Neural progenitor cell (in vitro differentiated cells): Measurements from ENCODE around the gene ZNF385D. TPM values are rescaled to one million over a fixed set of nuclear protein-coding genes. Genes with fewer than 3 reads are reported as not detected.

Experiments
- DNase-seq: peaks from one replicate; pipeline ENCODE4 v3.0.0-alpha.2; 2016; ENCODE audit warnings: low spot score
- H2AFZ ChIP-seq: fragments of 200-600 bp; sonication (generic); replicated peaks from 2 replicates; pipeline ENCODE4 v1.6.1; 2016; ENCODE audit warnings: antibody characterized with exemption
- H3F3A ChIP-seq: fragments of 200-600 bp; sonication (generic); 2 replicates; pipeline ENCODE4 v1.6.1; 2016; ENCODE audit warnings: antibody characterized with exemption, low read depth
- H3K27ac ChIP-seq: fragments of 200-600 bp; sonication (generic); 2 replicates; pipeline ENCODE4 v1.5.1; 2016; ENCODE audit warnings: mild to moderate bottlenecking
- H3K27me3 ChIP-seq: fragments of 200-600 bp; sonication (generic); 2 replicates; pipeline ENCODE4 v1.6.1; 2016; ENCODE audit warnings: mild to moderate bottlenecking, moderate library complexity
- H3K36me3 ChIP-seq: fragments of 200-600 bp; sonication (generic); 2 replicates; pipeline ENCODE4 v1.5.1; 2016
- H3K4me1 ChIP-seq: fragments of 200-600 bp; sonication (generic); 2 replicates; pipeline ENCODE4 v1.6.1; 2016; ENCODE audit warnings: mixed run types
- H3K4me2 ChIP-seq: fragments of 200-600 bp; sonication (generic); 2 replicates; pipeline ENCODE4 v1.6.1; 2016
- H3K4me3 ChIP-seq: fragments of 200-600 bp; sonication (generic); 2 replicates; pipeline ENCODE4 v1.5.1; 2016
- H3K79me2 ChIP-seq: fragments of 200-600 bp; sonication (generic); 2 replicates; pipeline ENCODE4 v1.6.1; 2016; ENCODE audit warnings: low read depth
- H3K9ac ChIP-seq: fragments of 200-600 bp; sonication (generic); 2 replicates; pipeline ENCODE4 v1.6.1; 2016
- H3K9me3 ChIP-seq: fragments of 200-600 bp; sonication (generic); 2 replicates; pipeline ENCODE4 v1.5.1; 2016; ENCODE audit warnings: low read depth
- H4K20me1 ChIP-seq: fragments of 200-600 bp; sonication (generic); 2 replicates; pipeline ENCODE4 v1.6.1; 2016; ENCODE audit warnings: low read depth
- H3K27ac Mint-ChIP-seq: 3 replicates; pipeline ENCODE4 v1.8.0; 2021; ENCODE audit warnings: mixed read lengths
- H3K27me3 Mint-ChIP-seq: 2 replicates; pipeline ENCODE4 v1.8.0; 2022; ENCODE audit warnings: low read depth, mild to moderate bottlenecking, inconsistent platforms, moderate library complexity, mixed read lengths; ENCODE audit not compliant: insufficient read depth
- H3K36me3 Mint-ChIP-seq: 3 replicates; pipeline ENCODE4 v1.8.0; 2021; ENCODE audit warnings: mixed read lengths
- H3K4me1 Mint-ChIP-seq: 3 replicates; pipeline ENCODE4 v1.8.0; 2021; ENCODE audit warnings: mixed read lengths
- H3K4me3 Mint-ChIP-seq: 3 replicates; pipeline ENCODE4 v1.8.0; 2021; ENCODE audit warnings: mild to moderate bottlenecking, moderate library complexity, mixed read lengths
- H3K9me3 Mint-ChIP-seq: 3 replicates; pipeline ENCODE4 v1.8.0; 2020; ENCODE audit warnings: mixed read lengths
- EZH2 ChIP-seq: fragments of 200-600 bp; sonication (generic); IDR thresholded peaks from 2 replicates; pipeline ENCODE4 v1.6.1; 2017; ENCODE audit warnings: antibody characterized with exemption, mild to moderate bottlenecking, moderate library complexity
- EZH2phosphoT487 ChIP-seq: fragments of 200-600 bp; sonication (generic); IDR thresholded peaks from 2 replicates; pipeline ENCODE4 v1.6.1; 2017; ENCODE audit warnings: antibody characterized with exemption
- total RNA-seq: library from RNA; depleted of rRNA; stranded (reverse); fragments of >200 nt; gene quantifications from 2 replicates; pipeline ENCODE4 v1.2.3, GENCODE V29; 2015; ENCODE audit warnings: low replicate concordance
- TF ChIP-seq, protein P1 (sequence below): fragments of 200-600 bp; sonication (generic); IDR thresholded peaks from 2 replicates; pipeline ENCODE4 v1.5.1; 2017; ENCODE audit warnings: antibody characterized with exemption, mild to moderate bottlenecking

Gene ZNF385D
- total RNA-seq, 1 donor from 2014 or later = 4.4 TPM

- no peaks in the 10 kb centered on the region for H3K36me3 Mint-ChIP-seq
- no peaks in the 10 kb centered on the region for H3K4me1 ChIP-seq
- H3K27me3 Mint-ChIP-seq = no peaks in the 10 kb centered on the region
- no peaks in the 10 kb centered on the region for H3K36me3 ChIP-seq
- H3K4me3 Mint-ChIP-seq = no peak overlapping the region
- no peak overlapping the region for H3K4me2 ChIP-seq
- H3K79me2 ChIP-seq = no peaks in the 10 kb centered on the region
- no peak overlapping the region for H3K4me3 ChIP-seq
- no peaks in the 10 kb centered on the region for H4K20me1 ChIP-seq
- TF ChIP-seq EZH2 (no peak), EZH2phosphoT487 (no peak)
- TF ChIP-seq, protein P1, sequence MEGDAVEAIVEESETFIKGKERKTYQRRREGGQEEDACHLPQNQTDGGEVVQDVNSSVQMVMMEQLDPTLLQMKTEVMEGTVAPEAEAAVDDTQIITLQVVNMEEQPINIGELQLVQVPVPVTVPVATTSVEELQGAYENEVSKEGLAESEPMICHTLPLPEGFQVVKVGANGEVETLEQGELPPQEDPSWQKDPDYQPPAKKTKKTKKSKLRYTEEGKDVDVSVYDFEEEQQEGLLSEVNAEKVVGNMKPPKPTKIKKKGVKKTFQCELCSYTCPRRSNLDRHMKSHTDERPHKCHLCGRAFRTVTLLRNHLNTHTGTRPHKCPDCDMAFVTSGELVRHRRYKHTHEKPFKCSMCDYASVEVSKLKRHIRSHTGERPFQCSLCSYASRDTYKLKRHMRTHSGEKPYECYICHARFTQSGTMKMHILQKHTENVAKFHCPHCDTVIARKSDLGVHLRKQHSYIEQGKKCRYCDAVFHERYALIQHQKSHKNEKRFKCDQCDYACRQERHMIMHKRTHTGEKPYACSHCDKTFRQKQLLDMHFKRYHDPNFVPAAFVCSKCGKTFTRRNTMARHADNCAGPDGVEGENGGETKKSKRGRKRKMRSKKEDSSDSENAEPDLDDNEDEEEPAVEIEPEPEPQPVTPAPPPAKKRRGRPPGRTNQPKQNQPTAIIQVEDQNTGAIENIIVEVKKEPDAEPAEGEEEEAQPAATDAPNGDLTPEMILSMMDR = no peak
- no peak overlapping the region for H3K27ac Mint-ChIP-seq
- no peaks in the 10 kb centered on the region for H3F3A ChIP-seq
- DNase-seq = no peak
- H3K27me3 ChIP-seq = no peaks in the 10 kb centered on the region
- H3K9me3 Mint-ChIP-seq = no peaks in the 10 kb centered on the region
- no peak overlapping the region for H2AFZ ChIP-seq
- no peaks in the 10 kb centered on the region for H3K4me1 Mint-ChIP-seq
- H3K9me3 ChIP-seq = no peaks in the 10 kb centered on the region
- H3K9ac ChIP-seq = no peak overlapping the region
- no peak overlapping the region for H3K27ac ChIP-seq
Observed at GRCh38 chr3:21634112-21634511, 116.9 kb downstream of the ZNF385D start.

- Histone ChIP-seq H4K20me1 (no peaks in the 10 kb centered on the region), H3K36me3 (no peaks in the 10 kb centered on the region), H3K27ac (no peak overlapping the region), H3F3A (no peaks in the 10 kb centered on the region), H3K4me3 (no peak overlapping the region), H3K4me1 (no peaks in the 10 kb centered on the region), H2AFZ (no peak overlapping the region), H3K4me2 (no peak overlapping the region), H3K27me3 (no peaks in the 10 kb centered on the region), H3K9me3 (no peaks in the 10 kb centered on the region), H3K79me2 (no peaks in the 10 kb centered on the region), H3K9ac (no peak overlapping the region)
- H3K4me3 Mint-ChIP-seq = no peak overlapping the region
- no peaks in the 10 kb centered on the region for H3K36me3 Mint-ChIP-seq
- TF ChIP-seq EZH2 (no peak), EZH2phosphoT487 (no peak)
- TF ChIP-seq, protein P1 = no peak
- no peak overlapping the region for H3K27ac Mint-ChIP-seq
- no peaks in the 10 kb centered on the region for H3K27me3 Mint-ChIP-seq
- H3K9me3 Mint-ChIP-seq = no peaks in the 10 kb centered on the region
- no peak for DNase-seq
- no peaks in the 10 kb centered on the region for H3K4me1 Mint-ChIP-seq
Observed at GRCh38 chr3:21624524-21624923, 126.5 kb downstream of the ZNF385D start.

DNA sequence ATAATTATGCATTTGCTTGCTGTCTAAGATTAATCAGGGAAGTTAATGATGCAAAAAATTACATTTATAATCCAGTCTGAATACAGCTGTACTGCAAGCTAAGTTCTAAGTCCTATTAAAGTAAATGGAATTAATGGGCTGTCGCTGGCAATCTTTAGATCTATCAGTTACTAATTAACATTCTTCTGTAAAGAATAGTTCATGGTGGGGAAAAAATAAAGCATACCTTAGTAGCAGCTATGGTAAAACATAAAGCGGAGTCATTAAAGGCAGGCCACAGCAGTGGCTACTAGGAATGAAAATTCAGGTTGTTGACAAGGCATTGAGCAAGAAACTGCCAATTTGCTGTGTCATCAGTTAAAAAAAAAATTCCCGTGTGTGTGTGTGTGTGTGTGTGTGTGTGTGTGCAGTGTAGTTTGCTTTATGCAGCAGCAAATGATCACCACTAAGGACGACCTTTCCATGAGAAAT lies 129.8 kb downstream of the ZNF385D start:
- Mint-ChIP-seq H3K36me3 (no peaks in the 10 kb centered on the region), H3K27ac (no peak overlapping the region), H3K9me3 (no peaks in the 10 kb centered on the region), H3K4me1 (no peaks in the 10 kb centered on the region), H3K27me3 (no peaks in the 10 kb centered on the region), H3K4me3 (no peak overlapping the region)
- H3K36me3 ChIP-seq = no peaks in the 10 kb centered on the region
- no peak overlapping the region for H3K27ac ChIP-seq
- no peaks in the 10 kb centered on the region for H3F3A ChIP-seq
- H3K4me1 ChIP-seq = no peaks in the 10 kb centered on the region
- DNase-seq = no peak
- H4K20me1 ChIP-seq = no peaks in the 10 kb centered on the region
- no peaks in the 10 kb centered on the region for H3K27me3 ChIP-seq
- no peak overlapping the region for H3K4me2 ChIP-seq
- no peaks in the 10 kb centered on the region for H3K79me2 ChIP-seq
- H3K9ac ChIP-seq = no peak overlapping the region
- no peak overlapping the region for H2AFZ ChIP-seq
- H3K4me3 ChIP-seq = no peak overlapping the region
- H3K9me3 ChIP-seq = no peaks in the 10 kb centered on the region
- TF ChIP-seq EZH2phosphoT487 (no peak), EZH2 (no peak)
- TF ChIP-seq, protein P1 = no peak
